AG04449 (cell line): ENCODE data around the gene NCAPD2.

Experiments used
- CTCF ChIA-PET: fragments of 350-600 bp; formaldehyde crosslinking; extraction: SDS; loops from one replicate; lab custom pipeline; 2021; ENCODE audit warnings: antibody characterized with exemption; lab: Yijun Ruan, JAX
- POLR2A ChIA-PET: fragments of 400-600, 350-600 bp; formaldehyde crosslinking; extraction: SDS; loops from one replicate; lab custom pipeline; 2020; ENCODE audit warnings: antibody characterized with exemption, inconsistent platforms; lab: Yijun Ruan, JAX
- DNase-seq: peaks from one replicate; pipeline ENCODE4 v3.0.0-alpha.2; 2010; ENCODE audit warnings: low read depth, low spot score
- H3K4me3 ChIP-seq: 2 replicates; pipeline ENCODE4 v1.5.1; 2011; ENCODE audit warnings: low read depth, mild to moderate bottlenecking, control low read depth, low read length
- TF ChIP-seq, protein P1 (sequence below): IDR thresholded peaks from one replicate; pipeline ENCODE4 v1.5.1; 2011; ENCODE audit warnings: mild to moderate bottlenecking, moderate library complexity, low read length, control low read depth, inconsistent platforms; ENCODE audit not compliant: insufficient read depth; ENCODE audit errors: missing control alignments

NCAPD2 gene

DNA sequence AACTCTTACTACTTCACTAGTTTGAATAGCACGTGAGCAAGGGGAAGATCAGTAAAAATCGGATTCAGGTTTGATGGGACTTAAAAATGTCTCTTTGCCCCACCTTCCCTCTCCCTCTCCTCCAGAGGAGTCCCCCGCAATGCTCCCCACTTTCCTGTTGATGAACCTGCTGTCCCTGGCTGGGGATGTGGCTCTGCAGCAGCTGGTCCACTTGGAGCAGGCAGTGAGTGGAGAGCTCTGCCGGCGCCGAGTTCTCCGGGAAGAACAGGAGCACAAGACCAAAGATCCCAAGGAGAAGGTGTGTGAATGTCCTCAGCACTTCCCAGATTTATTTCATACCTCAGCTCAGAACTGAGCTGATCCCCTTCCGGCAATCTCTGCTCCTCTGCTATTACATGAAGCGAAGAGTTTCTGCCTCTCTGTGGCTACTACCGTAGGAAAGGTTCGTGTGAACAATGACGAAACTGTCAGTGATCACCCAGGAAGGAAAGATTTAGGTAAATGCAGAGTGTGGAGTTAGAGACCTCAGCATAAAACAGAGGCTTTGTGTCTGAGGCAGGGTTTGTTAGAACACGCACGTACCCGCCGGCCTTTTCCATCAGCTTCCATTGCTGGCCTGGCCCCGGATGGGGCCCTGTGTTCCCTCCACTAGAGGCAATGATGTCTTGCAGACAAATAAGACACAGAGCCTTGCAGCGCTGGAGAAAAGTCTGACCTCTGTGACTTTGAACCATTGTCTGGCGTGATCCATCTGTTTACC is 33.0 kb downstream of the NCAPD2 start:
- no peak overlapping the region for H3K4me3 ChIP-seq
- ChIA-PET CTCF (interaction anchor here (1.0 to 1.3 kb wide), 2 partner anchors 10 to 11 kb away, joined by 3 read pairs; no protein-coding TSS in a partner anchor), POLR2A (no interaction called here)
- no peak for DNase-seq
- TF ChIP-seq, protein P1, sequence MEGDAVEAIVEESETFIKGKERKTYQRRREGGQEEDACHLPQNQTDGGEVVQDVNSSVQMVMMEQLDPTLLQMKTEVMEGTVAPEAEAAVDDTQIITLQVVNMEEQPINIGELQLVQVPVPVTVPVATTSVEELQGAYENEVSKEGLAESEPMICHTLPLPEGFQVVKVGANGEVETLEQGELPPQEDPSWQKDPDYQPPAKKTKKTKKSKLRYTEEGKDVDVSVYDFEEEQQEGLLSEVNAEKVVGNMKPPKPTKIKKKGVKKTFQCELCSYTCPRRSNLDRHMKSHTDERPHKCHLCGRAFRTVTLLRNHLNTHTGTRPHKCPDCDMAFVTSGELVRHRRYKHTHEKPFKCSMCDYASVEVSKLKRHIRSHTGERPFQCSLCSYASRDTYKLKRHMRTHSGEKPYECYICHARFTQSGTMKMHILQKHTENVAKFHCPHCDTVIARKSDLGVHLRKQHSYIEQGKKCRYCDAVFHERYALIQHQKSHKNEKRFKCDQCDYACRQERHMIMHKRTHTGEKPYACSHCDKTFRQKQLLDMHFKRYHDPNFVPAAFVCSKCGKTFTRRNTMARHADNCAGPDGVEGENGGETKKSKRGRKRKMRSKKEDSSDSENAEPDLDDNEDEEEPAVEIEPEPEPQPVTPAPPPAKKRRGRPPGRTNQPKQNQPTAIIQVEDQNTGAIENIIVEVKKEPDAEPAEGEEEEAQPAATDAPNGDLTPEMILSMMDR, result no peak

DNA sequence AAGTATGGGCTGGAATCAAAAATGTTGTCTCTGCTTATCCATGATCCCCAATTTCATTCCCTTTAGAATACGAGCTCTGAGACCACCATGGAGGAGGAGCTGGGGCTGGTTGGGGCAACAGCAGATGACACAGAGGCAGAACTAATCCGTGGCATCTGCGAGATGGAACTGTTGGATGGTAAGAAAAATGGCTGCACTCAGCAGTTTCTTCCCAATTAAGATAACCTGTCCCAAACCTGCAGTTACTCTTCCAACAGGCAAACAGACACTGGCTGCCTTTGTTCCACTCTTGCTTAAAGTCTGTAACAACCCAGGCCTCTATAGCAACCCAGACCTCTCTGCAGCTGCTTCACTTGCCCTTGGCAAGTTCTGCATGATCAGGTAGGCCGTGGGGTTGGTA is 33.8 kb downstream of the NCAPD2 start:
- TF ChIP-seq, protein P1, result no peak
- CTCF ChIA-PET, result interaction anchor here (1.0 kb wide), 1 partner anchor 21 kb away, joined by 3 read pairs; no protein-coding TSS in a partner anchor
- POLR2A ChIA-PET, result no interaction called here
- no peak for DNase-seq
- no peak overlapping the region for H3K4me3 ChIP-seq

DNA sequence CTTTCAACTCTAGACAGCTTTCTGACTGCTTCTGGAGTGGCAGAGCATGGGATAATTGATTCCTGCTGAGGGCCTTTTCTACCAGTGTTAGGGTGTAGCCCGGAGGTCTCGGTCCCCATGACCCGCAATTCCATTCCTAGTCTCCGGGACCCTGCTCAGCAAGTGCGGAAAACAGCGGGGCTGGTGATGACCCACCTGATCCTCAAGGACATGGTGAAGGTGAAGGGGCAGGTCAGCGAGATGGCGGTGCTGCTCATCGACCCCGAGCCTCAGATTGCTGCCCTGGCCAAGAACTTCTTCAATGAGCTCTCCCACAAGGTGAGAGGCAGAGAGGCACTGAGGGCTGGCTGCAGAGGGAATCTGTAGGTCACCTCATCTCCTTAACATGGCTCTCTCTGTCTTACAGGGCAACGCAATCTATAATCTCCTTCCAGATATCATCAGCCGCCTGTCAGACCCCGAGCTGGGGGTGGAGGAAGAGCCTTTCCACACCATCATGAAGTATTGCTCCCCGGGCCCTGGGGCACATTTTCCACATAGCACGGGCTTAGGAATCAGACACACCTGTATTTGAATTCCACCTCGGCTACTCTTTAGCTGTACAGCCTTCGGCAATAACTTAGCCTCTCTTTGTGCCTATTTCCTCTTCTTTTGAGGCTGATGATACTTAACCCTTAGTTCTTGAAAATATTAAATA is 34.8 kb downstream of the NCAPD2 start:
- DNase-seq, result no peak
- POLR2A ChIA-PET, result no interaction called here
- no peak overlapping the region for H3K4me3 ChIP-seq
- CTCF ChIA-PET, result interaction anchor here (0.7 to 1.3 kb wide), 5 partner anchors 11 to 105 kb away, joined by 3 read pairs; no protein-coding TSS in a partner anchor
- TF ChIP-seq, protein P1, result no peak

DNA sequence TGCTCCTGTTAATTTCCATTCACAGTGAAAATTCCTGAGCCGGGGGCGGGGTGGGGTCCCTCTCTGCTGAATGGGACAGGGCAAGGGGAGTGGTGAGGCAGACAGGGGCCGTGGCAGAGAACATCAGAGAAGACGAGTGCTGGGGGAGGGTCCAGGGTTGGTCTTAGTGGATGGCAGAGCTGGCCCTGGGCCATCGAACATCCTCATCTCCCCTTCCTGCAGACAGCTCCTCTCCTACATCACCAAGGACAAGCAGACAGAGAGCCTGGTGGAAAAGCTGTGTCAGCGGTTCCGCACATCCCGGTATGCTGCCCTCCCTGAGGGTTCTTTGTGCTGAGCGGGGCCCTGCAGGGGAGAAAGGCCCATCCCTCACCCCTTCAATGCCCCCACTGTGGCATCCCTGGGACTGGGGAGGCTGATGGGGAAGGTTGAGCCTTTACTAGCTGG is 35.4 kb downstream of the NCAPD2 start:
- ChIA-PET CTCF (interaction anchor here (0.7 to 1.3 kb wide), 4 partner anchors 10 to 106 kb away, joined by 3 read pairs; no protein-coding TSS in a partner anchor), POLR2A (no interaction called here)
- no peak overlapping the region for H3K4me3 ChIP-seq
- no peak for DNase-seq
- TF ChIP-seq, protein P1, result no peak

DNA sequence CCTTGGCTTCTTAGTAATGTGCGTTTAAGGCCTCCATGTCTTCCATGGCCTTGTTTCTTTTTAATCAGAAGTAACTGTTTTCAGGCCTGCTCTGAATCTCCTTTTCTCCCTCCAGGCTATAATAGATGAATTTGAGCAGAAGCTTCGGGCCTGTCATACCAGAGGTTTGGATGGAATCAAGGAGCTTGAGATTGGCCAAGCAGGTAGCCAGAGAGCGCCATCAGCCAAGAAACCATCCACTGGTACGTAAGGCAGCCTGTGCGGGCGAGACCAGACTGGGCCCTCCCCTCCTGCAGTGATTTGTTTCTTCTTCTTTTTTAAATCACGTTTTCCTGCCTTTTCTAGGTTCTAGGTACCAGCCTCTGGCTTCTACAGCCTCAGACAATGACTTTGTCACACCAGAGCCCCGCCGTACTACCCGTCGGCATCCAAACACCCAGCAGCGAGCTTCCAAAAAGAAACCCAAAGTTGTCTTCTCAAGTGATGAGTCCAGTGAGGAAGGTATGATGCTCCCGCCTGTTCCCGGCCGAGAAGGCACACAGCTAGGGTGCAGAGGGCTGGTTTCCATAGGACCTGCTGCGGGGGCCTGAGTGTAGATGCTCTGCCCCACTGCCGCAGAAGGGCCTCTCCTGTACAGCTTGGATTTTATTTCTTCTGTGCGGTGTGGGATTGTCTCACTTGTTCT is 36.8 kb downstream of the NCAPD2 start:
- TF ChIP-seq, protein P1, result no peak
- DNase-seq, result no peak
- H3K4me3 ChIP-seq, result no peak overlapping the region
- ChIA-PET POLR2A (no interaction called here), CTCF (interaction anchor here (0.9 to 2.5 kb wide), 2 partner anchors 22 to 107 kb away, joined by 3 to 15 read pairs; no protein-coding TSS in a partner anchor)
